ENCODE data around the gene BMP5.

The BMP5 gene

GRCh38 chr6:55708711-55709110, 166.7 kb downstream of the BMP5 start:
- DNase-seq (ENCODE audit: low read depth) = no peak

- DNase-seq (ENCODE audit: low read depth) = no peak
These were observed 169.6 kb downstream of the BMP5 start for GRCh38 chr6:55705451-55706440.

GRCh38 chr6:55704421-55704820, 171.0 kb downstream of the BMP5 start:
- DNase-seq (ENCODE audit: low read depth) = no peak

Measured in stimulated activated CD8-positive, alpha-beta memory T cell treated with anti-CD3 and anti-CD28 coated beads, Interleukin-7, amount 100 ng/mL, for 24 hours (primary cell).